SK-N-MC (cell line): ENCODE results near the gene CREBZF.

Experiments used
- EZH2 ChIP-seq: fragments of 200-600 bp; sonication (generic); IDR thresholded peaks from one replicate; pipeline ENCODE4 v1.6.1; 2017; ENCODE audit warnings: antibody characterized with exemption
- FOXP2 ChIP-seq: optimal IDR thresholded peaks from 2 replicates; pipeline ENCODE3; 2011; ENCODE audit warnings: mild to moderate bottlenecking, moderate library complexity; ENCODE audit not compliant: insufficient read depth; ENCODE audit errors: extremely low read length, control extremely low read depth
- POLR2AphosphoS5 ChIP-seq: IDR thresholded peaks from 2 replicates; pipeline ENCODE4 v1.6.1; 2012; ENCODE audit warnings: mild to moderate bottlenecking, low read depth, low read length, borderline replicate concordance

GRCh38 chr11:85651118-85651517 is 13.8 kb downstream of the CREBZF start:
- TF ChIP-seq EZH2 (no peak), POLR2AphosphoS5 (no peak), FOXP2 (no peak)
